GM19099 (cell line): ENCODE results near the gene RIC8B.

Source experiments
- POLR2A ChIP-seq: IDR thresholded peaks from 3 replicates; pipeline ENCODE4 v1.6.1; 2011; ENCODE audit warnings: low read depth; ENCODE audit not compliant: insufficient read length; ENCODE audit errors: extremely low read depth

The RIC8B gene

DNA sequence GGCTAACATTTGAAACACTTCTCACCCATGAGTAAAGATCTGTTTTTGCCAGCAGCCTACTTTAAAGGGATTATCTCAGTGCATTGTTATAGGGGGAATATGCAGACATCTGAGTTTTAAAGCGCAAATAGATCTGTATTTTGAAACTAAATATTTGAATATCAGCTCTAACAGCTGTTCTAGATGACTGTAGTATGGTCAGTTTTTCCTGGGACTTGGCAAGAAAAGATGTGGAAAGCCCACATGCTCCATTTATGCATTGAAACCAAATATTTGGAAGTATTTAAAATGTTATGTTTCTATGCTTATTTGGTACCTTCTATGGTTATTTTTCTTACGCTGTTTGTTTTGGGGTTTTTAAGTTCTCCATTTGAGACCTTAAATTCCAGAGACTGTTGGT is 41.7 kb downstream of the RIC8B start:
- TF ChIP-seq POLR2A: no peak

DNA sequence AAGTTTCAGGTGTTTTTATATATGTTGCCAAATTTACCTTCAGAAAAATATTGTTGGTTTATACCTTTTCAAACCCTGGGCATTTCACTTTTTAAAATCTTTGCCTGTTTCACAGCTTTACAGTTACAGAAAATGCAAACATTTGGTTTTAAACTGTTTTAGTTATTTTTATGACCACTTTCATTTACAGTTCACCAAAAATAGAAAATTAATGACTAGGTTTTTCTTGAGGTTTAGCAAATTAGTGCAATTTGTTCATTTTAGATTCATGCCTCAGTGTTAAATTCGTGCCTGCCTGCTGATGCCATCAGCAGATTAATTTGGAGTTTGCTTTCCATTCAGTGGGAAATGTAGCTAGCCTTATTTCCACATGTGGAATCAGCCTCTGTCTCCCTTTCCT is 45.5 kb downstream of the RIC8B start:
- TF ChIP-seq POLR2A: no peak

DNA sequence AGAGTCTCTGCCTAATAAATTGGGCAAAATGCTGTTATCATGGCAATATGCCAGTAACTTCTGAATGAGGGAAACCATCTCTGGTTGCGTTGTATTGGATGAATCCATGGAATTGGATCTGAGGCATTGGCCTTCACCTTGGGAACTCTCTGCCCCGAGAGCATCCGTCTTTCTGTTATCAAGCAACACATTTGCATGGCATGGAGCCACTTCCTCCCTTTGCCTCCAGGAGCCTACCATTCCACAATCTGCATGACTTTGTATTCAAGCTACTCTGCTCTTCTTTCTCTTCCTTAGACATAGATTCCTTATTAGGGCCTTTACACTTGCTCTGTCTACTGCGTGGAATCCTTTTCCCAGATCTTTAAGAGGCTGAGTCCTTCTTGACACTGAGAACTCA is 57.2 kb downstream of the RIC8B start:
- TF ChIP-seq POLR2A: no peak

- no peak for TF ChIP-seq POLR2A
These were observed 63.3 kb downstream of the RIC8B start for GRCh38 chr12:106837782-106838181.

- no peak for TF ChIP-seq POLR2A
These were observed 64.9 kb downstream of the RIC8B start for GRCh38 chr12:106839333-106839732.

DNA sequence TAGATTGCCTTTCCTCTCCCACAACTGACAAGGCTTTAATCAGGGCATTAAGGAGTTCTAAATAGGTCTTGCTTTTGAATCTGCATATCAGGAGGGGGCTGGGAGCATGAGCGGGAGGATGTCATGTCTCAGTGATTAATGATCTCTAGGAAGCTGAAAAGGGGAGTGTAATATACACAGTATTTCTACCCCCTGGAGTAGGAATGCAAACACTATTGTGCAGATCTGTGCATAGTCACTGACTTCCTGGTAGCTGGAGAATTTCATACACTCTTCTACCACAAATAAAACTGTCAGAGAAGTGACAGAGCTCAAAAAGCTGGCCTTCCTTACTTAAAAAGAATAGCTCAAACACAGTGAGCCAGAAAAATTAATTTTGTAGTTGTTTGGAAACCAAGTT is 65.8 kb downstream of the RIC8B start:
- TF ChIP-seq POLR2A: no peak

DNA sequence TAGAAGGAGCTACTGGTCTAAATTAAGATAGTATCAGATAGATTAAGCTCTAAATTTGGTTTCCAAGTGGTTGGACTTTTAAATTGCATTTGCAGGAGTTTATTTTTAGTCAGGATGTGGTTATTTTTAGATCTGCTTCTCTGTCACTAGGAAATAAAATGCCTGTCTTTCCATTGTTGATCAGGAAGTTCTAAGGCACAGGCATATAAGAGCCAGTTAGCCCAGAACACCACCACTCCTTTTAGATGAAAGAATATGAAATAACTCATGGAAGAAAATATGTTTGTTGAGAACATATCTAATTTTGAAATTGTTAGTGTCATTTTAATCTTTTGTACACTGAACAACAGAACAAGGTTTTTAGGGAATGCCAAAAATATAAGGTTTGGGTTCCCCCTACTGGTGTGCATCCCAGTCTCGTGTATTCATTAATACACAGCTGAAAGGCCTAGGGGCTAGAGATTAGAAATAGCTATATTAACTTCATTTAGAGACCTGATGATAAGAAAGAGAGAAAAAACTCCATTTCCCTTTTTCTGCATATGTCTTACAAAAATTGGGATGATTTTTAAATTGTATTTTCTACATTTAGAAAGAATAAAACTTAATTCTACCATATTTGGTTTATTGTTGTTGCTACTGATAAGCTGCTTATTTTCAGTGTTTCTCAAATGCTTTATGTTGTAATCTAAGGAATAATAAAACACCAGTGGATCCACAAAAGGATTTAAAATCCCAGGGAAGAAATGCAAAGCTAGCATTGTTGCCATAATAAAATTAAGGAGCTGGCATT is 67.2 kb downstream of the RIC8B start:
- no peak for TF ChIP-seq POLR2A

DNA sequence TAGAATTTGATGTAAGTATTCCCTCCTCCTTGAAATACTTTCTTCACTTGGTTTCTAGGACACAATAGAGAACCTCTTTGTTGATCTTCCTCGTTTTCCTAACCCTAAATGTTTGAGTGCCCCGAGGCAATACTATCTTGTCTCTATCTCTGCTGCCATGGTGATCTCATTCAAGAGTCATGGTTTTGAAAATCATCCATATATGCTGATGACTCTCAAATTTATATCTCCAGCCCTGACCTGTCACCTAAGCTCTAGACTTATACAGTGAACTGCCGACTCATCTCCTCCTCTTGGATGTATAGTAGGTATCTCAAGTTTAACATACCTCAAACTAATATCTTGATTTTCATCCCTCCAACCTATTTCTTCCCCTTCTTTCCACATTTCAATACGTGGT is 71.4 kb downstream of the RIC8B start:
- TF ChIP-seq POLR2A: no peak

DNA sequence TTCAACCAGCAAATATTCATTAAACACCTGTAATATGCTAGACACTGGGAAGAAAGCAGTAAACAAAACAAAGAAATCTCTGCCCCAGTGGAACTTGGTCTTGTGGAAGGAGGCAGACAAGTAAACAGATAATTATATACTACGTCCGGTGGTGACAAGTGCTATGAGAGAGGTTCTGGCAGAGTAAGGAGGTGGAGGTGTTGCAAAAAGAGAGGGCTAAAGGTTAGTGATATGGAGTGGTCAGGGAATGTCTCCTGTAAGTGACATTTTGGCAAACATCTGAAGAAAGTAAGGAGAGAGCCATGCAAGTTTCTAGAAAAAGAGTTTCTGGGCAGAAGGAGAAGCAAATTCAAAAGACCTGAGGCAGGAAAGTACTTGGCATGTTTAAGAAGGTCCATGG is 73.4 kb downstream of the RIC8B start:
- no peak for TF ChIP-seq POLR2A

DNA sequence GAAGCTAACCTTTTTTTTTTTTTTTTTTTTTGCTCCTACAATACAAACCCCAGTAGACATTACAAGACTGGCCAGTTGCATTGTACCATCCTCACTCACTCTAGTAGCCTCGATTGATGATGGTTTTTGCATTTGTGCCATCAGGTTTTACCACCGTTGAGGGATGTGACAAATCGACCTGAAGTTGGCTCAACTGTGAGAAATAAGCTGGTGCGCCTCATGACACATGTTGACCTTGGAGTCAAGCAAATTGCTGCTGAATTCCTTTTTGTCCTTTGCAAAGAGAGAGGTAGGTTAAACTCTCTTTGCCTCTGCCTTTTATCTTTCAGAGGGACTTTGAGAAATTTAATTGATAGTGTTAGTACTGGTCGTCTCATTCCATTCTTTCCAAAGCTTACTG is 76.8 kb downstream of the RIC8B start:
- no peak for TF ChIP-seq POLR2A

DNA sequence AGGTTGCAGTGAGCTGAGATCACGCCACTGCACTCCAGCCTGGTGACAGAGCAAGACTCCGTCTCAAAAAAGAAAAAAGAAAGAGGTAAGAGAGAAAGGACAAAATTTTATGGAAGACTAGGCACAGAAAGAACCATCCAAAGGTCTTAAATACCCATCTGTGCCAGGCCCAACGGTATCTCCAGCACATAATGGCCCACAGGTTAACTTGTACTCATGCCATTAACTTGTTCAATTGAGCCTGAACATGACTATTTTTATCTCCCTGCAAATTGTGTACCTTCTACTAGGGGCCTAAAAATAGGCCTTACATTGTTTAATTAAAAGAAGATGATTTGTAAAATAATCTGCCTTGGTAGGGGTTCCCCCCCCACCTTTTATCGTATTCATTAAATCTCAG is 80.2 kb downstream of the RIC8B start:
- no peak for TF ChIP-seq POLR2A

DNA sequence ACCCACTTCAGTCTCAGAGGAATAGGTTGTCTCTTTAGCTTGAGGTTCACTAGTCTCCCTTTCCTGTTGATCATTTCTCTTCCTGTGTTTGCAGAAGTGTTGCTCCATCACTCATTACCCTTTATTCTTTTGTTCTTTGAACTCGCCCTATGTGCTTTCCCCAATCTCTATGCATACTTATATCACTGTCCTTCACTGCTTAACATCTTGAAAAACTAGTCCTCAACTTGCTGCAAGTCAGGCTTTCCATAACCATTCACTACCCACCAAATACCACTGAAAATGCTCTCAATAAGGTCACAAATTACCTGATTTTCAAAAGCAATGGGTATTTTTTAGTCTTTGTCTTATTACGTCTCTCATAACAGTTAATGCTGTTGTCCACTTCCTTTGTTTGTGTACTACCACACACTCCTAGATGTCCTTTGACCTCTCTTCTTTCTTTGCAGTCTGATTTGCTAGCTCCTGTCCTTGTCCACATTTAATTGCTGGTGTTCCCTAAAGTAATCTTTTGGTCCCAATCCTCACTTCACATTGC is 80.8 kb downstream of the RIC8B start:
- no peak for TF ChIP-seq POLR2A

- no peak for TF ChIP-seq POLR2A
These were observed 87.8 kb downstream of the RIC8B start for GRCh38 chr12:106861984-106862916.

DNA sequence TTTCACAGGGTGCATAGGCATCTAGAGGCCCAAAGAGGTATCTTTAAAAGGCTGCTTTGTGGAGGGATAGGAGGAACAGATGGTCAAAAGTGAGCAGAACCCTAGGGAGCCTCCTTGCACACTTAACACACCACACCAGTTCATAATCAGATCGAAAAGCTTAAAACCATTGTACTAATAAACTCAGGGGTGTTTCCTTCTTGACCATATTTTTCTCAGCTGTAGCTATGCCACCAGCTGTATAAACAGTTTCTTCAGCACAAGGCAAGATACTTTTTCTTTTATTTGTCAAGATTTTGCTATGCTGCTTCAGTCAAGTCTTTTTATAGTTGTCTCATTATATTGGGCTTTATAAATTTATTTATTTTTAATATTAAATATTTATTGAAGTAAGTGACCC is 88.7 kb downstream of the RIC8B start:
- TF ChIP-seq POLR2A: no peak

- no peak for TF ChIP-seq POLR2A
These were observed 91.2 kb downstream of the RIC8B start for GRCh38 chr12:106865683-106866082.
